CD1c-positive myeloid dendritic cell (primary cell): ENCODE data around the gene SLC22A1.
"Not testable (repeated sequence)": the region's sequence is repeated elsewhere in the genome, so short reads cannot be mapped to it uniquely, and the experiment has no call there.

ENCODE experiments used
- DNase-seq: peaks from one replicate; pipeline ENCODE4 v3.0.0-alpha.2; 2016; ENCODE audit errors: extremely low spot score

The SLC22A1 gene

DNA sequence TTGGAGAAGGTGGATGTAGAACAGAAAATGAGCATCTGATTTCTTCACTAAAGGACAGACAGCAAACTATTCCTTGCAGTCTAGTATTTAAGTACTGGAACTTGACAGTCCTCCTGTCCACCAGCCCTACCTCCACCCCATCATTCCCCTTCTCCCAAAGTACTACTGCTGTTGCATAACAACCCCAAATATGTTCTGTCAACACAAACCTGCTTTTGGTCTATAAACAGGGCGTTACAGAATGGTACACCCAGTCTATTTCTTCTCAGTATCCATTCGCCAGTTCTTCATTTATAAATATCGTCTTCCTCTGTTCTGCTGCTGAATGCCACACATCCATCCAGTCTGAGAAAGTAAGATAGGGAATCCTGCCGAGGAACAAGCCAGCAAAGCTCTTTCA is 27.7 kb upstream of the SLC22A1 start:
- no peak for DNase-seq

DNA sequence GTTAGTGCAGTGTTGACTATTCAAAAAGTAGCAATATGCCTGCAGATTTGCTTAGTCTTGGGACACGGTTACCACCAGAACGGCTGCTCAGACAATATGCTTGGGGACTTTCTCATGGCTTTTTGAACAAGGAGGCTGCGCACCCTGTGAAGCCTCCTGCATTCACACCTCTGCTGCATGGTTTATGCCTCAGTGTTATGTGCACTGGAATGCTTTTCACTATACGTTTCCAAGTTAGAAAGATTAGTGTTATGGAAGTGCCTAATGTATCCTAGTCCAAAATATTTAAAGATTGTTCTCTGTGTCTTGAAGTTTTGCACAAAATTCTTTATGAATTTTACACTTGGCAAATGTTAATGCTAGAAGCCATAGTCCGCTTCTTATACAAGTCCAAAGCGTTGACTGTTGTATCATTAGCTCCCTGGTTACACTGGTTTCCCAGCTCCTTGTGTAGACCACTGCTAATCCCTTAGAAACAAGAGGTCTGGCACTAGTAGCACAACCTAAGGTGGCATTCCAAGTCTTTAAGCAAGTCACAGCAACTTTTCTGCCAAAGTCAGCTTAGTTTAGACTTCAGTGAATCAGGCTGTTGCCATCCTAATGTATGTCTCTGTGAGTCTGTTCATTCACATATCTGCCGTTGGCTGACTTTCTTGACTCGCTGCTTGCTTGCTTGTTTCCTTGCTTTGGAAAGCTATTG is 26.3 kb upstream of the SLC22A1 start:
- DNase-seq, result no peak

DNA sequence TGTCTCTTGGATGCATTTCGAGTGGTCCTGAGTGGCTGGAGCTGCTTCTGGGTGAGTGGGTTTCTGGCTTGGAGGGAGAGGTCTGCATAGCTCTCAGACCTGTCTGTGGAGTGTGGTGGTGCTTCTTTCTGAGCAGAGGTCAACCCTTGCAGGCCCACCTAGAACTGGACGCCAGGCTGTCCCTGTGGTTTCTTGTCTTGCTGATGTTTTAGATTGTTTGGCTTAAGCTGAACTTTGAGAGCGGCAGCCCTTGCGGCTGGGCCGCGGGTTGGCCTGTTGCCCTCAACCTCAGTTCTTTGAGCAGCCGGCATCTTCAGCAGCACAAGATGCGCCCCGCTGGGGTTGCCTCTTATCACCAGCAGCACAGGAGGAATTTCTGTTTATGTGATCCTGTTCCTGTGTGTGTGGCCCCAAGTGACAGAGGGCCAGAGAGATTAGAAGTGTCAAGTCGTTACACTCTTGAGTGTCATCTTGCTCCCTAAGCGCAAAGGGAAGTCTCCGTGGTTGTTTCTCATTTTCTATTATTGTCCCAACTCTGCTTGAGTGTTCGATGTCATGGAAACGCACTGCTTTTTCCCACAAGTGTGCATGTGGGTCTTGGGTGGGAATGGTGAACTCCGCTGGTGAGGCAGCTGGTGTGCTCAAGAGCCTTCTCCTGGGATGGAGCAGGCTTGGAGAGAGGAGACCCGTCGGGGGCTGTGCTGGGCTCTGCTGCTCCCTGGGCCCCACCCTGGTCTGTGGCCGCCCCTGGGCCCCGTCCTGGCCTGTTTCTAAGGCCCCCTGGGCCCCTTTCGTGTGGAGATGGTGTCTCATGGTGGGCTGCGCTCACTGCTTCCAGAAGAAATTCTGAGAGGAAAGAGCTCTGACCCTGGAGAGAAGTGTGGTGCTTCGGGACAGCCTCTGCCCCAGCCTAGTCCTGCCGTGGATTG is 20.1 kb upstream of the SLC22A1 start:
- DNase-seq, result no peak

DNA sequence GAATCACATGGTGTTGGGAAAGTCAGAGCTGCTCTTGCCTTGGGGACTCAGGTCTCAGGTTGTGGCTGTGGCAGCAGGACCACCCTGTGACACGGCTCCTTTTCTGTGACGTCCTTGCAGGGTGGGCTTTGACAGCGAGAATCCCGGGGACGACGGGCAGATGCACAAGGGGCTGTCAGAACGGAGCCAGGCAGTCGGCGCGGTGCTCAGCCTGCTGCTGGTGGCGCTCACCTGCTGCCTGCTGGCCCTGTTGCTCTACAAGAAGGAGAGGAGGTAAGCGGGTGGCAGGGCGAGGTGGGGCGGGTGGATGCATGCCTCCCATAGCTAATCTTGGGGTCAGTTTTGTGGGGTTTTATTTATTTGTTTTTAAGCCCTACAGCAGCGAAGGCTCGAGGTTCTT is 19.2 kb upstream of the SLC22A1 start:
- DNase-seq, result no peak

DNA sequence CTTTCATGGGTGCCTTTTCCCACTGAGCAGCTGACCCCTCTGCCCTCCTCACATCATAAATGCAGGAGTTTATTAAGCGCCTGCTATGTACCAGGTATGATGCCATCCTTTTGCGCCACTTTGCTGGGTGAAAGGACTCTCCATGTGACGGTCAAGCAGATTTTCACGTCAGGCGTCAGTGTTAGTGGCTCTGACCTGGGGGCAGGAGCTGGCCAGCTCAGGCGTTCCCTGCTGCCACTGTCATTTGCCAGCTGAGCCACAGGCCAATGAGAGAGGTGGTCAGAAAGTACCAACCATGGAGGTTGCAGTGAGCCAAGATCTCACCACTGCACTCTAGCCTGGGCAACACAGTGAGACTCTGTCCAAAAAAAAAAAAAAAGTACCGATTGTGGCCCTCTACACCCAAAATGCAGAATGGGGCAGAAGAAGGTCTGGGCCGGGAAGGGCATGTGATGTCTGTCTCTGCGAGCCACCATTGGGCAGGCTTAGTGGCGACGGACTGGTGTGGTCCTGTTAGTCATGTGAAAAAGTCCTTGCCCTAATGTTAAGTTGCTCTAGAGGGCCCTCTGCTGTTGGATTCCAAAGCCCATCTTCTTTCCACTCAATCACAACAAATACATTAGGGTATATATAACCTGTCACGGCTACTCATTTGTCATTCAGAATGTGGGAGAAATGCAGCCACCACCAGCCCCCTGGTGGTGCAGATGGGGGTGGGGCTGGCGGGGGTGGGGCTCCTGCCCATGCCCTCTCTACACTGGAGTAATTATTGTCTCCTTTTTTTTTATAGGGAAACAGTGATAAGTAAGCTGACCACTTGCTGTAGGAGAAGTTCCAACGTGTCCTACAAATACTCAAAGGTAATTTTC is 18.4 kb upstream of the SLC22A1 start:
- peak; percentile 3 for DNase-seq

DNA sequence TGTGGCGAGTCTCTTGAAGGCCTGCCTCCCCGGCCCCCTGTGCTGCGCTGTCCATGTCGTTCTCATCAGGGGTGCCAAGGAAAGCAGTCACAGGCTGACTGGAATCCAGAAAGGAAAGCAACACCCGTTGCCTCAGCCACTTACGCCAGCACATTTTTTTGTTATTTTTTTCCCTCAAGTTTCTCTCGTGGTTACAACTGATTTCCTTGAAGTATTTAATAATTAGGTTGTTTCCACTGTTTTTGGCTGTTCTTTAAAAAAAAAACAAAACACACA is 17.9 kb upstream of the SLC22A1 start:
- no peak for DNase-seq

DNA sequence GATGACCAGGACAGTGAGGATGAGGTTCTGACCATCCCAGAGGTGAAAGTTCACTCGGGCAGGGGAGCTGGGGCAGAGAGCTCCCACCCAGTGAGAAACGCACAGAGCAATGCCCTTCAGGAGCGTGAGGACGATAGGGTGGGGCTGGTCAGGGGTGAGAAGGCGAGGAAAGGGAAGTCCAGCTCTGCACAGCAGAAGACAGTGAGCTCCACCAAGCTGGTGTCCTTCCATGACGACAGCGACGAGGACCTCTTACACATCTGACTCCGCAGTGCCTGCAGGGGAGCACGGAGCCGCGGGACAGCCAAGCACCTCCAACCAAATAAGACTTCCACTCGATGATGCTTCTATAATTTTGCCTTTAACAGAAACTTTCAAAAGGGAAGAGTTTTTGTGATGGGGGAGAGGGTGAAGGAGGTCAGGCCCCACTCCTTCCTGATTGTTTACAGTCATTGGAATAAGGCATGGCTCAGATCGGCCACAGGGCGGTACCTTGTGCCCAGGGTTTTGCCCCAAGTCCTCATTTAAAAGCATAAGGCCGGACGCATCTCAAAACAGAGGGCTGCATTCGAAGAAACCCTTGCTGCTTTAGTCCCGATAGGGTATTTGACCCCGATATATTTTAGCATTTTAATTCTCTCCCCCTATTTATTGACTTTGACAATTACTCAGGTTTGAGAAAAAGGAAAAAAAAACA is 16.6 kb upstream of the SLC22A1 start:
- no peak for DNase-seq

DNA sequence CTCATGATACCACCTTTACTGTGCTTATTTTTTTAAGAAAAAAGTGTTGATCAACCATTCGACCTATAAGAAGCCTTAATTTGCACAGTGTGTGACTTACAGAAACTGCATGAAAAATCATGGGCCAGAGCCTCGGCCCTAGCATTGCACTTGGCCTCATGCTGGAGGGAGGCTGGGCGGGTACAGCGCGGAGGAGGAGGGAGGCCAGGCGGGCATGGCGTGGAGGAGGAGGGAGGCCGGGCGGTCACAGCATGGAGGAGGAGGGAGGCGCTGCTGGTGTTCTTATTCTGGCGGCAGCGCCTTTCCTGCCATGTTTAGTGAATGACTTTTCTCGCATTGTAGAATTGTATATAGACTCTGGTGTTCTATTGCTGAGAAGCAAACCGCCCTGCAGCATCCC is 15.6 kb upstream of the SLC22A1 start:
- no peak for DNase-seq

DNA sequence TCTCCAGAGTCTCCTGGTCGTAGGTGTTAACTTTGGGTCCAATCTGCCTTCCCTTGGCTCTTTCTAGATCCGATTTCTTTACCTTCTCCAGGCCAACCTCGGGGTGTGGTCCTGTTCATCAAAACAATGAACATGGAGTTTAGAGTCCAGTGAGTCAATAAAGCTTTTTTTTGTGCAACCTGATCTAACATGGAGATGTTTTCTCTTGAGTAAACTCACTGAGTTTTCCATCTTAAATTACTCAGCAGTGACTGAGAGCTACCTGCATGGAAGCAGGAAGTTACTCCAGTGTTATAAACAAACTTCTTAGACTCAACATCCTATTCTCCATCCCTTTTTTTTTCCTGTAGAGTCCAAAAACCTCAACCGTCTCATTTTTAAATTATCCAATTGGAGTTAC is 14.9 kb upstream of the SLC22A1 start:
- DNase-seq, result no peak

DNA sequence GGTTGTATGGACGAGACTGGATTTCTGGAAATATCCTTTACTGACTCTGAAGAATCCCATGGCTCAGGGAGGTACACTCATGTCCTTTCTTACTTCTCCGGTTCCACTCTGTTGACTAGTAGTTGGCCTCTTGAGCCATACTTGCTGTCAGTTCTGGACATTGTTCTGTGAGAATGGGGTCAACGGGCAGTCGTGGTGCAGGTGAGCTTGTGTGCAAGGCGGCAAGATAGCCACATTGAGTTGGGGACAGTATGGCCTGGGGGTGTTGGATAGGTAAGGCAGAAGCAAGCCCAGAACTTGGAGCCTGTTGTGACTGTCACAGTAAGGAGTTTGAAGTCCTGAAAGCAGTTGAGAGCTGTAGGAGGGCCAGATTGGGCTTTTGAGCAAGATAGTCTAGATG is 13.5 kb upstream of the SLC22A1 start:
- DNase-seq, result no peak

DNA sequence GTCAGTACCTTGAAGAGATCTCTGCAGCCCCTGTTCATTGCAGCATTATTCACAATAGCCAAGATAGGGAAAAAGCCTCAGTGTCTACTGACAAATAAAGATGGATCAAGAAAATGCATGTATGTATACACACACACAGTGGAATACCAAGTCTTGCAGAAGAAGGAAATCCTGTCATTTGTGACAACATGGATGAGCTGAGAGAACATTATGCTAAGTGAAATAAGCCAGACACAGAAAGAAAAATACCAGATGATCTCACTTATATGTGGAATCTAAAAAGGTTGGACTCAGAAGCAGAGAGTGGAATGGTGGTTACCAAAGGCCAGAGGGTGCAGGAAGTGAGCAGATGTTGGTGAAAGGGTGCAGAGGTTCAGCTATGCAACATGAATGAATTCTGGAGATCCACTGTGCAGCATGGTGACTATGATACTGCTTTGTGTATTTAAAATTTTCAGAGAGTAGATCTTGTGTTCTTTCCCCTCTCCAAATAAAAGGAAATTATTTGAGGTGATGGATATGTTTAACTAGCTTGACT is 11.0 kb upstream of the SLC22A1 start:
- no peak for DNase-seq

DNA sequence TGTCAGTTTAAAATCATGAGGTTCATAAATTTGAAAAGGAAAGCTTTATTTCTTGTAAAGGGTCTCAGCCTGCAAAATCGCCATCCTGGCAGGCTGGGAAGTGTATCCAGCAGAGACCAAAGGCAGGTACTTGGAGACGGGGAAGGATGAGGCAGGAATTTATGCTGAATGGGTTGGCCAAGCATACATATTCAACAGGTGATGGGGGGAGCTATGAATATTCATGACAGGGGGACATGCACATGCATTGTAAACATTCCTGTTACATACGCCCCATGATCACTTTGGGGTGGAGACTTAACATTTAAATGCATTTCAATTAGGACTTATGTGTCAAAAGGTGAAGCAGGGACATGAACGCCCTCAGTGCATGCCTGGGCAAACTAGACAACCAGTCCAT is 9.8 kb upstream of the SLC22A1 start:
- DNase-seq, result no peak

DNA sequence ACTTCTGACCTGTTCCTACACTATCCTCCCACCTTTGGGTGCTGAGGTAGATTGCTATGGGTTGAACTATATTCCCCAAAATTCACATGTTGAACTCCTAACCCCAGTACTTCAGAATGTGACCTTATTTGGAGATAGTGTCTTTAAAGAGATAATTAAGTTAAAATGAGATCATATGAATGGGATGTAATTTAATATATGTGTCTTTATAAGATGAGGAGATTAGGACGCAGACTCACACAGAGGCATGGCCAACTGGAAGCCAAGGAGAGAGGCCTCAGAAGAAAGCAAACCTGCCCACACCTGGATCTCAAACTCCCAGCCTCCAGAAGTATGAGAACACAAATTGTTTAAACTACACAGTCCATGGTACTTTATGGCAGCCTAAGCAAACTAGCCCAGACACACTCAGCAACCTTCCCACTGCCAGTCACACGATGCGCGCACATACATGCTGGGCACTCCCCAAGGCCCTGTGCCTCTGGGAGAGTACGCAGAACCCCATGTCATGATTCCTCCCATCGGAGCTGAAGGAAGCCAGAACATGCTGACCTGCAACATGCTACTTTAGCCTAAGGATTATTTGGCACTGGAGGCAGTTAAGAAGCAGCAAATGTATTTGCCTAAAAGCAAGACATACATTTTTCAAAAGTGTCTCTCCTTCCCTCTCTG is 8.9 kb upstream of the SLC22A1 start:
- DNase-seq, result no peak

DNA sequence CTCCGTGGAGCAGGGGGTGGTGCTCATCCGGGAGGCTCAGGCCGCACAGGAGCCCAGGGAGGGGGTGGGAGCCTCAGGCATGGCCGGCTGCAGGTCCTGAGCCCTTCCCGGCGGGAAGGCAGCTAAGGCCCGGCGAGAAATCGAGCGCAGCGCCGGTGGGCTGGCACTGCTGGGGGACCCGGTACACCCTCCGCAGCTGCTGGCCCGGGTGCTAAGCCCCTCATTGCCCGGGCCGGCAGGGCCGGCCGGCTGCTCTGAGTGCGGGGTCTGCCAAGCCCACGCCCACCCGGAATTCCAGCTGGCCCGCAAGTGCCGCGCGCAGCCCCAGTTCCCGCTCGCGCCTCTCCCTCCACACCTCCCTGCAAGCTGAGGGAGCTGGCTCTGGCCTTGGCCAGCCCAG is 7.1 kb upstream of the SLC22A1 start:
- DNase-seq, result not testable (repeated sequence)

DNA sequence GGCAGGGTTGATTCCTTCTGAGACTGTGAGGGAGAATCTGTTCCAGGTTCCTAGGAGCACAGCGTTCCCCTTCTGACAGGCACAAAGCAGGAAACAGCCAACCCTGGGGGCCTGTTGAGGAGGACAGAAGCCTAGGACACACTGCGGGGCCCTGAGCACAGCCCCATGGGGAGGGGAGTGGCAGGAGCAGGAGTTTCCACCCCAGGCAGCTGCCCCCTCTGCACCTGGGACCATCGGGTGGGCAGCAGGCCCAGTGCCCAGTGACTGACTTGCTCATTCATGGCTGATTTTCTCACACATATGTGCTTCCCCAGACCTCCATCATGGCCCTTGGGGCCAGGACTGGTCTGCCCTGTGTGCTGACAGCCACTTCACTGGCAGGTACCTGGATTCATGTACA is 6.2 kb upstream of the SLC22A1 start:
- no peak for DNase-seq

DNA sequence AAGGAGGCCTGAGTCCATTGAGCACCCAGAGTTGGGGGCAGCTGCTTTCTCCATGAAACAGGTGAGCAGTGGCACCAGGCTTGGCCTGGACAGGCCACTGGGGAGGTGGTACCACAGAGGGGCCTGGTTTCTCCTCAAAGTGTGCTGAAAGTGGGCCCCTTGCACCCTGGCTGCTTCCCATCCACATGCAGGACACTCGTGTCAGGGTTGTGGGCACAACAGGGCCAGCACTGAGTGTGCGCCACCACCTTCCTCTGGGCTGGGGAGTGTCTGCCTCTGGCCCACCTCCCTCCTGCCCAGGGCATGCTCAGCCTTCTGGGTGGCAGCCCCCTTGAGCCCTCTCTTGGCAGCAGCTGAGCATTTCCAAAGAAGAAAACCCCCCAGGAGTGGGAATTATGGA is 5.2 kb upstream of the SLC22A1 start:
- DNase-seq, result no peak

DNA sequence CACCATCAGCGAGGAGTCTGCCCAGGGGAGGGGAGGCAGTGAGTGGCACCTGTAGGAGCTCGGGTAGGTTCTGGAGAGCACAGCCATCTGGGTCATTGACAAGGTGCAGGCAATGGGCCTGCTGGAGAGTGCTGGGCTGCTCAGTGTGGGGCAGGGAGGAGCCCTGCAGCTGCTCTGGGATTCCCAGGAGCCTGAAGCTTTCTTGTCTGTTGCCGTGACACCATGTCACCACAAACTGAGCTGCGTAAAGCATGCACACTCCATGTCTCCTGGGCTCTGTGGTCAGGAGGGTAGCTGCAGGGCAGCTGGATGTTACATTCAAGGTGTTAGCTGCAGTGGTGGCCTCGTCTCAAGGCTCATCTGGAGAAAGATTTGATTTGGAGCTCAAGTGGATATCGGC is 4.5 kb upstream of the SLC22A1 start:
- no peak for DNase-seq

DNA sequence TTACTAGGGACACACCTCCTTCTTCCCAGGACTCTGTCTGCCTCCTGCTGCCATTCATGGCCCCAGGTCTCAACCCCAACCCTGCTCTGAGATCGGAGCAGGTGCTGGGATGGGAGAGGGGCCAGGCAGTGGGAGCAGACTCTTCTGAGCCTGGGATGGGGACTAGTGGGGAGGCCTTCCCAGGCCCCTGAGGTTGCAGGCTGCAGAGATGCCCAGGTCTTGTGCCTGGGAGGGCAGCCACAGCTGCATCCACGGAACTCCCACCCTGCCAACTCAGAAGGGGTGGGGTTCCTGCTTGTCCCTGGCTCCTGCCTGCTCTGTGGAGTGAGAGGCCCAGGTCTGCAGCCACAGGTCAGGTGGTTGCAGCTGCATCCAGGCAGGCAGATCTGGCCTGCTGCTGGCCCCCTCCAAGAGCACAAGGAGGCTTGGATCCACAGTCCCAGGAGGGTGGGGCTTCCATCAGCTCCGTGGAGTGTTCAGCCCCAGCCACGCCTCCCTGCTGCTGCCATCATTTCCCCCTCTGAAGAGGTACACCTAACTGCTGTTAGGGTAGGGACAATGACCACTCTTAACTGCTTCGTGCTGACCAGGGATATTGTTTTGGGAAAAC is 2.9 kb upstream of the SLC22A1 start:
- DNase-seq, result no peak

DNA sequence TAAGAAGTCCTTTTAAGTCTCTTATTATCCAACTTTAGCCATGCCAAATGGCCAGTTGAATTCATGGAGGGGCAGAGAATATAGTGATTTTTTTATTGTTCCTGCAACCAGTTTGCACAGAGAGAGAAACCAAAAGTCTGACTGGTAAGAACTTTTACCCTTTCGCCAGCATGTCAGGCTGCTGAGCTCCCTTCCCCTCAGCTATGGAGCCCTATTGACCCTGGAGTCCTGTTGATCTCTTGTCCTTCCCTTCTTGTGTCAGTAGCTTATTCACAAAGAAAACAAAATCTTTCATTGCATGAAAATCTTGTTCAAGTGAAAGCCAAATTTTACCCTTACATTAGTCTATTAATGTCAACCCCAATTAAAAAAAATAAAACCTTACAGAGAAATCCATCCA is 1.5 kb upstream of the SLC22A1 start:
- no peak for DNase-seq

DNA sequence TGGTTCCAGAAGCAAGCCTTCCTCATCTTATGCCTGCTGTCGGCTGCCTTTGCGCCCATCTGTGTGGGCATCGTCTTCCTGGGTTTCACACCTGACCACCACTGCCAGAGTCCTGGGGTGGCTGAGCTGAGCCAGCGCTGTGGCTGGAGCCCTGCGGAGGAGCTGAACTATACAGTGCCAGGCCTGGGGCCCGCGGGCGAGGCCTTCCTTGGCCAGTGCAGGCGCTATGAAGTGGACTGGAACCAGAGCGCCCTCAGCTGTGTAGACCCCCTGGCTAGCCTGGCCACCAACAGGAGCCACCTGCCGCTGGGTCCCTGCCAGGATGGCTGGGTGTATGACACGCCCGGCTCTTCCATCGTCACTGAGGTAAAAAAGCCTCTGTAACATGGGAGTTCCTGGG is 366 bp downstream of the SLC22A1 start:
- DNase-seq, result no peak

DNA sequence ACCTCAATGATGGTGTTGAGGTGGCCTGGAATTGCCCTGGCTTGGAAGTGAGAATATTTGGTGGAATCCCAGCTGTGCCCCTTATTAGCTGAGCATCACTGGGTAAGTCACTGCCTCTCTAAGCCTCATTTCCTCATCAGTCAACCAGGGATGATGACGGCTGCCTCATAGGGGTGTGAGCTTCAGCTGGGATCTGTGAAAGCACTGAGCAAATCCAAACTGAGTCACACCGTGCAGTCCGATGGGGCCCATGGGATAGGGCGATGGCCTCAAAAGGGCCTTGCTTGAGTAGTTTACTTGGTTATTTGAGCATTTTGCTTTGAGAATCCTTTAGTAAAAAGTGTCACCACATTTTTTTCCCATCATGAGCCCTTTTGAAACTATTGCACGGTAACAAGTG is 1.1 kb downstream of the SLC22A1 start:
- DNase-seq, result no peak
